Epithelial cell of proximal tubule (primary cell): ENCODE data around the gene DCTN3. TPM values are rescaled to one million over a fixed set of nuclear protein-coding genes. Genes with fewer than 3 reads are reported as not detected.

Source experiments
- DNase-seq: peaks from one replicate; pipeline ENCODE4 v3.0.0-alpha.2; 2011; ENCODE audit warnings: low read depth
- H3K4me3 ChIP-seq: 2 replicates; pipeline ENCODE4 v1.5.1; 2011; ENCODE audit warnings: low read depth, mild to moderate bottlenecking, low read length
- CTCF ChIP-seq: conservative IDR thresholded peaks from 2 replicates; pipeline ENCODE4 v1.5.1; 2012; ENCODE audit warnings: low read depth, mild to moderate bottlenecking, low read length
- total RNA-seq: library from RNA; depleted of rRNA; stranded (reverse); fragments of >200 nt; gene quantifications from 2 replicates; pipeline ENCODE4 v1.2.3, GENCODE V29; 2015

Gene DCTN3
- total RNA-seq, 1 donor from 2014 or later = 90.6 TPM

DNA sequence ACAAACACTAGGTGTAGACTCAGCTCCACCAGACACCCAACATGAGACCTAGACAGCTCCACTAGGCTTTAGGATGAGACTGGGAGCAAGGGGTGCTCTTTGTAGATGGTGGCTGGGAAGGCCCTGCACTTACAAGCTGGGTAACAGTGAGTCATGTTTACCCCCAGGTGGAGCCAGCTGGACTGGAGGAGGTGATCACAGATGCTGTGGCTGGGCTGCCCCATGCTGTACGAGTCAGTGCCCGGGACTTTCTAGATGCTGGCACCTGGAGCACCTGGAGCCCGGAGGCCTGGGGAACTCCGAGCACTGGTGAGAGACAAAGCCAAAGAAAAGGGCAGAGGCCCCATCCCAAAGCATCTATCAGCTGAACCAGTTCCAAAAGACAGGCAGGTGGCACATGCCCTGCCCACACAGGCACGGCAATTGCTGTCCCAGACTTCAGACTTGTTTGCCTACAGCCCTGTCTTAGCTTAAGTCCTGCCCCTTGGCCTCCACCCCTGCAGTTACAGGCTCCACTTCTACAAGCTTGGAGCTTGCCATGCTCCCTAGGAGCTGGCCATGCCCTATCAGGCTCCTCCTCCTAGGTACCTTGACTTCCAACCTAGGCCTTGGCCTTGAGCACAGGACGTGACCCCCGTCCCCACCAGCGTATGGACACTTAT is 39.4 kb upstream of the DCTN3 start:
- no peak overlapping the region for H3K4me3 ChIP-seq

DNA sequence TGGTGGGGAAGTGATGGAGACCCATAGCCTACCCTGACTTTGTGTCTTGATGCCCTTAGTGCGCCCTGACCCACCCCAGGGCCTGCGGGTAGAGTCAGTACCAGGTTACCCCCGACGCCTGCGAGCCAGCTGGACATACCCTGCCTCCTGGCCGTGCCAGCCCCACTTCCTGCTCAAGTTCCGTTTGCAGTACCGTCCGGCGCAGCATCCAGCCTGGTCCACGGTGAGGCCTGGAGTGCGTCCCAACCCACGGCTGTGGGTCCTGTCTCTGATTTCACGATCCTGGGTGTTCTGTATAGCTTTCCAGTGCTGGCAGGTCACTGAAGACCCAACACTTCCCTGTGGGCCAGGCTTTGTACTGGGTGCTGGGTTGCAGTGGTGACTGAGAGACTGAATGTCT is 38.2 kb upstream of the DCTN3 start:
- no peak overlapping the region for H3K4me3 ChIP-seq
- TF ChIP-seq CTCF = no peak
- DNase-seq = no peak

More for the DNA sequence above, 39.4 kb upstream of the DCTN3 start:
- TF ChIP-seq CTCF = no peak
- DNase-seq = no peak

- no peak for TF ChIP-seq CTCF
- DNase-seq = no peak
- H3K4me3 ChIP-seq = no peak overlapping the region
These were observed 36.7 kb upstream of the DCTN3 start for GRCh38 chr9:34656992-34657391.

DNA sequence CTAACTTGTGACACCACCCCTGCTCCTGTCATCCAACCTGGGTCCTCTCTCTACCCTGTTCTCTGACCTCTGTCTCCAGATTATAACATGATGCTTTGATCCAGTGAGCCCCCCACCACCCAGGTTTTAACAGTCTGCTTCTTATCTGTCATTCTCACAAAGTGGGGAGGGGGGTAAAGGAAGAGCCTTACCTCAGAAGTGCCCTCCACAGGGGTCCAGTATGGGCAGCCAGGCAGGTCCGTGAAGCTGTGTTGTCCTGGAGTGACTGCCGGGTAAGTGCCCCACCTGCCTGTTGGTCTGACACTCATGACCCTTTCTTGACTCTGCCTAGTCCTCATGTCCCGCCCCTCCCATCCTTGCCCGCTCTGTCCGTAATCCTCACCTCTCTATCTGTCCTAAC is 35.1 kb upstream of the DCTN3 start:
- no peak overlapping the region for H3K4me3 ChIP-seq
- no peak for TF ChIP-seq CTCF
- DNase-seq = no peak

DNA sequence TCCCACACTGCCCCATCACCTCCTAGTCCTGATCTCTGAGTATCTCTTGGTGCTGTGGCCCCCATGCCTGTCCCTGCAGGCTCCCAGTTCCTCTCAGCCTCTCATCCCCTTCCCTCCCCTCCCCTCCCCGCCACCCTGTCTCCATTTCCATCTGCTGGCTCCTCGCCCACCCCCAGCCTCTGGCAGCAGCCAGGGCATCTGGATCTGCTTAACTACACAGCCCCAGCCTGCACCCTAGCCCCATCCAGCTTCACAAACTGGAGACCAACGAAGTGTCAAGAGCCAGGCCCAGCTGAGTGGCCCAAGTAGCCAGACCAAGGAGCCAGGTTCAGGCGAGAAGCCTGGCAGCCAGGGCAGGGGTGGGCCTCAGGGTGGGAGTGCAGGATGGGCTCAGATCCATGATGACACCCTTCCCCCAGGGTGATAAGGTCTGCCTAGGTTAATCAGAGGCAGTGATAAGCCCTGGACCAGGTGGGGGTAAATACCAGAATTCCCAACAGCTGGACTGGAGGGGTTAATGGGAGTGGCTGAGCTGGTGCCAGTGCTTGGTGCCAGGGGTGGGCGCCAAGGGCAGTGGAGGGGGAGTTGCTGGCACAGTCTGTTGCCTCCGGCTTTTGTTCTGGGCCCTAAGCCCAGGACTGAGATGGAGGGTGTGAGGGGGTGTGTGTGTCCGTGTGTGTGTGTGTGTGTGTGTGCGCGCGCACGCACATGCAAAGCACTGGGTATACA is 34.2 kb upstream of the DCTN3 start:
- TF ChIP-seq CTCF = no peak
- H3K4me3 ChIP-seq = no peak overlapping the region
- no peak for DNase-seq

GRCh38 chr9:34653151-34654072 is 33.1 kb upstream of the DCTN3 start:
- no peak overlapping the region for H3K4me3 ChIP-seq
- DNase-seq = no peak
- TF ChIP-seq CTCF = no peak
